GM12873 (cell line): ENCODE results near the gene MOB2.

Experiments
- CTCF ChIP-seq: IDR thresholded peaks from 2 replicates; pipeline ENCODE4 v1.5.1; 2012; ENCODE audit warnings: low read depth, mild to moderate bottlenecking, moderate library complexity, low read length, control low read depth; ENCODE audit not compliant: insufficient read depth; ENCODE audit errors: missing control alignments

The MOB2 gene

GRCh38 chr11:1480555-1481482, 5.8 kb downstream of the MOB2 start:
- TF ChIP-seq CTCF: no peak

GRCh38 chr11:1480191-1480554, 6.4 kb downstream of the MOB2 start:
- TF ChIP-seq CTCF: no peak

- TF ChIP-seq CTCF: no peak
Measured at GRCh38 chr11:1479678-1480118, 6.9 kb downstream of the MOB2 start.

GRCh38 chr11:1479006-1479677, 7.4 kb downstream of the MOB2 start:
- no peak for TF ChIP-seq CTCF

GRCh38 chr11:1478544-1478943, 8.0 kb downstream of the MOB2 start:
- no peak for TF ChIP-seq CTCF

- no peak for TF ChIP-seq CTCF
Measured at GRCh38 chr11:1478011-1478410, 8.6 kb downstream of the MOB2 start.

GRCh38 chr11:1476940-1477736, 9.4 kb downstream of the MOB2 start:
- no peak for TF ChIP-seq CTCF
